NAMALWA (cell line): ENCODE results near the gene CSMD2.

ENCODE experiments used
- DNase-seq: peaks from one replicate; pipeline ENCODE4 v3.0.0-alpha.2; 2015; ENCODE audit warnings: low spot score

CSMD2 gene

DNA sequence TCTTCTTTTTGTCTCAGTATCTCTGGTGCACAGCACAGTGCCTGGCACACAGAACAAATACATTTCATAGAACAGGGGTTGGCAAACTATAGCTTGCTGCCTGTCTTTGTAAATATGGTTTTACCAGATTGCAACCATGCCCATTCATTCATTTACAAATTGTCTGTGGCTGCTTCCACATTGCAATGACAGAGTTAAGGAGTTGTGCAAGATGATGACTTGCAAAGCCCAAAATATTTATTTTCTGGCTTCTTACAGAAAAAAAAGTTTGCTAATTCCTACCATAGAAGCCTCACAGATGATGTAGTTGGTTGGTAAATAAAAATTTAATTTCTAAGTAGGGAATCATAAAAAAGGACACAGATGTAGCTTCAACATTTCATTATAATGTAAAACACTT is 312.3 kb downstream of the CSMD2 start:
- DNase-seq, result no peak

DNA sequence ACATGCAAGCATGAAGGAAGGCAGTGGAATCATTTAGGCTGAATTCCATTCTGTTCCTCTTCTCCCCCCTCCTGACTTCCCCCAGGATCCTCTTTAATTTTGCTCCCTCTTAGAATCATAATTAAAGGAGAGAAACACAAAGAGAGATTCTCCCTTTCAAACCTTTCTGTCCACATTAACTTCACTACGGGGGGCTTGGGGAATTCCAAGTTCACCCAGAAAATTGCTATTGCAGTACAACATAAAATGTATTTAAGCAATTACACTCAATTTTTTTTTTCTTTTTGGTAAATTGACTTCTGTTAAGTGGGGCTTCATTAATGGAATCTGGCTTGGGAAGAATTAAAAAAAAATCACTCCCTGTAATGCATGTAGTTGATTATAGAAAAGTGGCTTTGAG is 314.5 kb downstream of the CSMD2 start:
- no peak for DNase-seq

DNA sequence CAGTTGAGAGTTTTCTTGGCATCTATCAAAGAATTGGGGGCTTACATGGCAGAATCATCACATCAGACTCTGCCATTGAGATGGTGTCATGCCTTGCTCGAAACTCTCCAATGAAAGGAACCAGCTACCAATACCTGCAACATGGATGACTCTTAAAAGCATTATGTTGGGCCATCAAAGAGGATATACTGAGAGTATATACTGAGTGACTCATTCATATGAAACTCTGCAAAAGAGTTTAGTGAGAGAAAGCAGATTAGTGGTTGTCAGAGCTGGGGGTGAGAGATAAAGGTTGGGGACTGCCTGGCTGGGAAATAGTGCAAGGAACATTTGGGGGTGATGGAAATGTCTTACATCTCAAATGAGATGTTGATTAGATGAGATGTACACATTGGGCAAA is 315.8 kb downstream of the CSMD2 start:
- no peak for DNase-seq

DNA sequence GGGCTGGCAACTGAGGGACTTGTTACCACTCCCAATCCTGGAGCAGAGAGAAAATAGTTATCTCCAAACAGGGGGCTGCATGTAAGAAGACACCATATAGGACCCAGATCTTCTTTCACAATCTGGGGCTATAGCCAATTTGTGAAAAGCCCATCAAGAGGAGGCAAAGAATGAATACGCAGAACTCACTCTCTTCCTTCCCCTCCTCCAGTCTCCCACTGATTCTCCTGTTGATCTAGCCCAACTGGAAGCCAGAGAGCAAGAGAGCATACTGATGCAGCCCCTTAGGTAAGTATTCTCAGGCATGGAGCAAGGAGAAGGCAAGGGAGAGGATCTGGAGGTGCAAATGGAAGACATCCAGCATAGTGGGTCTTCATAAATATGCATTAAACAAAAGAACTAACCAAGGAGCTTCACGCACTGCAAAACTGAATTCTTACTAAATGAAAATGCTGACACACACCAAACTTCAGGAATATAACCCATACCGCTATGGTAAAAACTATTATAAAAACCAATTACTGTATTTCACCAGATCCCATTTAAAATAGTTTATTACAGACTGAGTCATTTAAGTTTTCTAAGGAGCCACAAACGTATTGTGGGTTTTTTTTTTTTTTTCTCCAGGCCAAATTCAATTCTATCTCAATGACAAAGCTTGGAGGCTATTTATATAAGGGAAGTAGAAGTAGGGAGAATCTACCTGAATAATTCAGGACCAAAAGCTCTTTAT is 316.7 kb downstream of the CSMD2 start:
- no peak for DNase-seq

DNA sequence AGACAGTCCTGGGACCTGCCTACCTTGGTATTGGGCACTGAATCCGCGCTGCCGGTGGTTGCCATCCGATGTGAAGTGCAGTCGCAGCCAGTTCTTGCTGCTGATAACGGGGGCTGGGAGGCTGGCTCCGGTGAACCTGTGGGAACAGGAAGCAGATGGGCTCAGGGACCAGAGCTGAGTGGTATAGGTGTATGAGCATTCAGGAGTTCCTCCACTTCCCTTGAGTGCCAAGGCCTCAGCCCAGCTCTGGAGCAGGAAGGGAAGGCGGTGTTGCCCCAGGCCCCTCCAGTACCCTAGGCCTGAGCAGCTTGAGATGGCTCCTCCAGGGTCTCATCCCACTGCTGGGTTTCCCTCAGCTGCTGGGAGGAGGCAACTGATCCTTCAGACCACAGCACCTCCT is 318.2 kb downstream of the CSMD2 start:
- no peak for DNase-seq

DNA sequence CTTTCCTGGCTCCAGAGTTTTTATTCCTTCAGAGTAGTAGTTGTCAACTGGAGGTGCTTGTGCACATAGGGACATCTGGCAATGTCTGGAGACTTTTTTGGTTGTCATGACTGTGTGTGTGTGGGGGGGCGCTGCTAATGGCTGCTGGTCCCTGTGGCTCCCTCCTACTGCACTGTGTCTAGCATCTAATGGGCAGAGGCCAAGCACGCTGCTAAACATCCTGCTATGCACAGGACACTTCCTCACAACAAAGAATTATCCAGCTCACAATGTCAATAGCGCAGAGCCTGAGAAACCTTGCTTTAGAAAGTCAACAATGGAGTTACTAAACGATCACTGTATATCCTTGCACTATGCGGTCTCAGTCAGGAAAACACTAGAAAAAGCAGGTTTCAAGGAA is 320.9 kb downstream of the CSMD2 start:
- no peak for DNase-seq

DNA sequence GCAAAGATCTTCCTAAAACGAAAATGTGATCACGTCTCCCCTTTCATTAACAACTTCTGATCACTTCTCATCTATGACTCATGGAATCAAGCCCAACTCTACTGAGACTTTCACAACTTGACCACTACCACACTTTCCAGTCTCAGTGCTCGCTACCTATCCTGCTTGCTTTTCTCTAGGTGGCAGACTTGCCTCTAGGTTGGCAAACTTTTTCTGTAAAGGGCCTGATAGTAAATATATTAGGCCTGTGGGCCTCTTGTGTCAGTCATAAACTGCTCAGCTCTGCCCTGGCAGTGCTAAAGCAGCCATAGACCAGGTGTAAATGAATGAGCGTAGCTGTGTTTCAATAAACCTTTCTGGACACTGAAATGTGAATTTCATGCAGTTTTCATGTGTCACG is 322.7 kb downstream of the CSMD2 start:
- no peak for DNase-seq

DNA sequence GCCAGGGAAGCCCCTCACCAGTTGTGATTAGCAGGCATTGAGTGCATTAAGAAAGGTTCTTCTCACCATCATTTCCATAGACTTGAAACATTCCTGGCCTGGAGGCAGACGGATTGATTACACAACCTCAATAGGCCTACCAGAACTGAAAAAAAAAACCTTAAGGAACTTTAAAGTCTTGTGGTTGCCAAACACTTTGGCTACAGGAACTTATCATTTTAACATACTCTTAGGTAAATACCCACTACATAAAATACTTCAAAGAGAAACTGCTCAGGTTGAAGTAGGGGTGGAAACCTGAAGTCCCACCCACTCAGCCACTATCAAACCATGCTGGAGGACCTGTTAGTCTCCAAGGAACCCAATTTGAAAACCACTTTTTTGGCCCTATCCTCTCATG is 323.5 kb downstream of the CSMD2 start:
- DNase-seq, result no peak

DNA sequence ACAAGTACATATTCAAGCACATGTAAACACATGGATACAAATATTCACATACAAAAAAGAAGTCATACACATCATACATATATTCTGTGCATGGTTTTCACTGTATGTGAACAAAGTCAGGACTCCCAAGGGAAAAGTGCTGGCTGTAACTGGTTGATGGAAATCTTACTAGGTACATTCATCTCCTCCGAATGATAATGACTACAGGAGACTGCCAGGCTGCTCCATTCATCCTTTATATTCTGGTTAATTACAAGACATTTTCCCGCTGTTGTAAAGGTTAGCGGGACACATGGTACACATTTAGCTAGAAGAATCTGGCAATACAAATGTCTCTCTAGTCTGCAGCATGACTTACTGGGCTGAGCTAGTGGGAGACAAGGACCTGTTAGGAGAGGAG is 327.4 kb downstream of the CSMD2 start:
- no peak for DNase-seq

DNA sequence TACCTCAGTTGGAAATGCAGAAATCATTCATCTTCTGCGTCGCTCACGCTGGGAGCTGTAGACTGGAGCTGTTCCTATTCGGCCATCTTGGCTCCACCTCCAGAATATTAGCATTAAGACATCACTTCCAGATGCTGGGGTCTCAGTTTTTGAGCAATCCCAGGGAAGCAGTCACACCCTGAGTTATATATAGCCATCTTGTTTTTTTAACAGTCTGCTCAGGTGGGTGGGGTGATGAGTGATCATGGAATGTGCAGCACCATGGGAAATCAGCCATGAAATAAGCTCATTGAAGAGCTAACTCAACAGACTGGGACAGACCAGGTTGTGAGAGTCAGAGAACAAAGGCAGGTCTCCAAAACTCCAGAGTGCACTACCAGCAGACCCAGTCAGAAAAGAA is 328.1 kb downstream of the CSMD2 start:
- no peak for DNase-seq

DNA sequence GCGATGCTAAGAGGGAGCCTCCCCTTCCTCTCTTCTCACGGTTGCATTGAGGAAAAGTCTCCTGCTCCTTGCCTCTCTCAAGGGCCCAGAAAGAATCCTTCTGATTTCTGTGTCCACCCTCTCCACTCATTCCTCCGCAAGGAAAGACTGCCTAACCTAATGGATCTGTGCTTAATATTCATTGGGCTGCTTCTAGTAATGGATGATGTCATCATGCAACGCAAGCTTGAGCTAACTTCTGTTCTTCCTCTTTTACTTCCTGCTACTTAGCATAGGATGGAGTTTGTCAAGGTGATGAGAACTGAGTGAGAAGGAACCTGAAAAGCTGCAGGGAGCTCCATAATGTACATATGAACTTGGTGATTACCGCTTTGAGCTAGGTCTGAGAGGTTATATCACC is 336.4 kb downstream of the CSMD2 start:
- DNase-seq, result no peak

DNA sequence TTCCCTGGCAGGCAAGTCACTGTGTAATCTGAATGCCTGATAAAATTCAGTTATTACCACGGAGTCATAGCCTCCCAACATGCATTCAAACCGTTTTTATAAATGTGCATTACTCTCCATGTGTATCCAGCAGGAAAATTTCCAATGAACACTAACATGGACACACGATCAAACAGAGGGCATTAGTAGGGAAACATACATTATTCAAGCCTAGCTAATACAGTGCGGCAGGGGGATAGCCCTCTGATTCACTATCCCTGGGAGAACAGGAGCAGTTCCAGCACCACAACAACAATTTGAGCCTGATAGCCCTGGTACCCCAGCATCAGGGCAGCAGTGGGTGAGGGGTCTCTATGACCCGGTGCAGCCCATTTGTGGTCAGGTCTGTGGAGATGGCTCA is 337.0 kb downstream of the CSMD2 start:
- DNase-seq, result no peak

DNA sequence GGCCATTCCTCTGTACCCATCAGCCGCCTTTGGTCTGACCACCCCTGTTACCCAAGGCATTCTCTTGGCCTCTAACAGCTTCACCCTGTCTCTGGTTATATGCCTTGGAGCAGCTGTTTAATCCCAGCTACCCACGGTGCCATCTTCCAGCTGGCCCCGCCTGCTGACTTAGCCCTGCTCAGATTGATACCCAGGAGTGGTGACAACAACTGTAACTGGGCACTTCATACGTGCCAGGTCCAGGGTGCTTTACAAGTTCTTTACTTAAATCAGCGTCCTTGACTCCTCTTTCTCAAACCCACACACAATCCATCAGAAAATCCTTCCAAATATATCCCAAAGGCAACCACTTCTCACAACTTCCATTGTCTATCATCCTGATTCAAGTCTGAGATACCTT is 338.3 kb downstream of the CSMD2 start:
- no peak for DNase-seq

DNA sequence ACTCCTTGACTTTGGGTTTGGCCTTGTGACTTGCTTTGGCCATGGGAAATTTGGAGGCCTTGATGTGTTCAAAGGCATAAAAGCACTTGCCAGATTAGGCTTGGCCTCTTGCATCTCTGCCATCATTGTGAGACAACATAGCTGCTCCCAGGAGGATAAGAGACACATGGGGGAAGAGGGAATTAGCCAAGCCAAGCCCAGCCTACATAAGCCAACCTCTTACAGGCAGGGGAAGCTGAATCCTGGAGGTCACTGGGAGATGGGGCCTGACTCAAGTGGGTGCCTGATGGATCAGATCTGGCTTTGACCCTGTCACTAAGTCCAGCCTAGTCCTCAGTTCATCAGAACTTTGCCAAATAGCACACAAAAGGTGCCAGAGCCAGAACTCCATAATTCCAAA is 338.7 kb downstream of the CSMD2 start:
- DNase-seq, result no peak

DNA sequence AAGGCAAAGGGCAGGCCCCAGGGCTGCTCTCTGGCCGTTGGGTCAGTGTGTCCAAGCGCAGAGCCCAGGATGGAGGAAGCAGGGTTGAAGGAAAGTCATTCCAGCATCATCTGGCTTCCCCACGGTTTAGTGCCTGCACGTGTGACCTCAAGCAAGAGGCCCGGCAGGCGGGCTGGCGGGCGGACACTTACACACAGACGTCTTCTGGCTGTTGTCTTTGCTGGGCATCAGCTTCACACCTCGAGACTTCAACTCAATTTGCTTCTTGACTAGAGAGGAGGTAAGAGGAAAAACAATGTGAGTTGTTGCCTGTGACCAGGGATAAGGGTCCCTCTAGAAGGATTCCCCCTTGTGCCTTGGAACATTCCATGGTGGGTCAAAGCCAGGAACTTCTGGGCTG is 339.5 kb downstream of the CSMD2 start:
- no peak for DNase-seq

DNA sequence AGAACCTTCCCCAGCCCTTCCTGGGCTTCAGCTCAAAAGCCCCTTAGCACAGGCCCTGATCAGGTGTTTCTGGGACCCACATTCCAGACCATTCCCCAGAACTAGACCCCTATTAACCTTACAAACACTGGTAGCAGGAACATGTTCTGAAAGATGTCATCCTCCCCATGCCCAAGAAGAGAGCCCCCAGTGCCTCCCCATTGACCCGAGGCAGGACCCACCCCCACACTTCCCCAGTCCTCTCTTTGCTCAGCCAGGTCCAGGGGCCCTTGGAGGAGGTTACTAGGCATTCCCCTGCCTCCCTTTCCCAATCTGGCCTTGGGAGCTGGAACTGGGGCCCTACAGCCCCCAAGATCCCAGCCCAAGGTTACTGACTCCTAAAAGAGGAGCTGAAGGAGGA is 340.1 kb downstream of the CSMD2 start:
- DNase-seq, result no peak

DNA sequence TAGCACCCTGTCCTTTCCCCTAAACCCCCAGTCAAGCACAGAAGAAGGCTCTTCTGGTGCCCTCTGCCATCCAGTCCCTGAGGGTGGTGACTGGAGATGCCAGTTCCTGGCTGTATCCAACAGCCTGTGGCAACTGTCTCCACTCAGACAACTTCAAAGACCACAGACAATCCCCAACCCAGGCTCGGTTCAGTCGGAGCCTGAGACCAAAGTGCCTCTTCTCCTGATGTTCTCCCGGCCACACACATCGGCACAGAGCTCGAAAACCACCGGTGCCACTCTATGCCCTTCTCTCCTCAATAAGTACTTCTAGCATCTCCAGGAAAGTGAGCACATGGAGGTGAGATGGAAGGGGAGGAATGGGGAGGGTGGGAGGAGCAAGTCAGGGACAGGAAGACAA is 340.7 kb downstream of the CSMD2 start:
- no peak for DNase-seq

DNA sequence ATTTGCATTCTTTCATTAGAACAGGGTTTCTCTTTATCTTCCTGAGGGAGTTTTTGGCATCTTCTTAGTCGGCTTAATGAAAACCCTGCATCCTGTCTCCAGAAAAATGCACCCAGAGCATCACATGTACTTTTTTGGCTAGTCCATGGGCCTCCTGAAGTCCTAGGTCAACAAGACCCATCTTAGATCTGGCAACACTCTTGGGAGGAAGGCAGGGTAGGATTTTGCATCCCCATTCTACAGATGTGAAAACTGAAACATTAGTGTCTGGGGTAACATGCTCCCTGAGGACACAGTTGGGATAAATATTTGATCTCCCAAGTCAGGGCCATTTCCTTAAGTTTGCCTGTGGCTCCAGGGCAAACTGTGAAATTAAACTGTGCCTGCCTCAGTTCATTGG is 341.2 kb downstream of the CSMD2 start:
- no peak for DNase-seq

DNA sequence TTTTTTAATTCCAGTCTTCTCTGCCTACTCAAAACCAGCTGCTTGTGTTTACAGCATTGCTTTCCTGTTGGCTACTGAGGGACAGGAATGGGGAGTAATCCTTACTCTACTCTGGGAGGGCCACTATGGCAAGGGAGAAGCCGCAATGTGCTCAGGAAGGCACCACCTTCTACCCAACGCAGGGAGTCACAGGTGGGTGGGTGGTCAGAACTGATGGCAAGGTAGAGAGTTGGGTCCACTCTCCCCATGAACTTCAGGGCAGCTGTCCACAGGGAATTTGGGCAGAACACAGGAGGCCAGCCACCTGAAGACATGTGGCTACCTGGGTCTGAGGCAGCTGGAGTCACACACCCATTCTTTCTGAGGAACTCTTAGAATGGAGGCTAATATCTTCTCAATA is 341.6 kb downstream of the CSMD2 start:
- no peak for DNase-seq

DNA sequence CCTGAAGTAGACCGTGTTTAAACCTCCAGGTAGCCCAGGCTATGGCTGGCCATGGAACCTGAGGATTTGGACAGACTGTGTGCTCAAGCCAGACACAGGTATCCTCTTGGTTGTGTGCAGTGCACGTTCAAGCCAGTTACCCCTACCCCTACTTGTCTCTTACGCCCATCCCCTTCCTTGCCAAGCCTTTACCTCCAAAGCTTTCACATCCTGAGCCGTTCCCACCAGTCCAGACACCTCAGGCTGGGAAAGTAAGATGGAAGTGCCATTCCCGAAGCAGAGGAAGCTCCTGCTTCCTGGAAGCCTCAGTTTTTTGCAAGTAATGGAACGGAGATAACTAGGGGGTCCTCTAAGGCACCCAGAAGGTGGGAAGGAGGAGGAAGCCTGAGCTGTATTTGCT is 342.6 kb downstream of the CSMD2 start:
- no peak for DNase-seq

DNA sequence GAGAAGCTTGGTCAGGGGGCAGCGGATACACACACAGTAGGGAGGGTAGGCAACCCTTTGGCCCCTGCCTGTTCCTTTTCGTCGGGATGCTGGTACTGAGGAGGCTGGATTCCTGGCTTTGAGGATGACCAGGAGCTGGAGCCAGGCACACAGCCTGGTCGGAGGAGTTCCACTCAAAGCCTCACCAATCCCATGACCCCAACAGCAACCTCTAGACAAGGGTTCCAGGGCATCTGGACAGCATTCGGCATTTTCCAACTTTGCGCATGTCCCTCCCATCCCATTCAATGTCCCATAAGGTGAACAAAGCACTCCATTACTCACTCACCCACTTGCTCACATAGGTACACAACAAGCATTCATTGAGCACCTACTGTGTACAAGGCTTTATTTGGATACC is 343.7 kb downstream of the CSMD2 start:
- no peak for DNase-seq

DNA sequence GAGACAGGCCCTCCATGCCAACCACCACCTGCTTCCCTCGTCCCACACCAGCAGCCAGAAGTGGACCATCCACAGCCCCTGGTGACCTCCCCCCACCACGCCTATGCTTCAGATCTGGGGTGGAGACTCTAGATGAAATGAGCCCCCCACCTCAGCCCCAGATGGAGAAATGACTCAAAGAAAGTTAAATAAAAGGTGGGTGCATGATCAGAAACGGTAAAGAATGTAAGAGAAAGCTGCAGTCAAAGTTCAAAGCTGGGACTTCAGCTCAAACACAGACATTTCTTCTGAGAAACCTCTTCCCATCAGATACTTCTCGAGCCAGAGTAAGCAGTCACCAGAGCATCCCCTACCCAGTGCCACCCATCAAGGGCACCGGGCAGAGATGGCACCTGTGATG is 344.2 kb downstream of the CSMD2 start:
- DNase-seq, result no peak

DNA sequence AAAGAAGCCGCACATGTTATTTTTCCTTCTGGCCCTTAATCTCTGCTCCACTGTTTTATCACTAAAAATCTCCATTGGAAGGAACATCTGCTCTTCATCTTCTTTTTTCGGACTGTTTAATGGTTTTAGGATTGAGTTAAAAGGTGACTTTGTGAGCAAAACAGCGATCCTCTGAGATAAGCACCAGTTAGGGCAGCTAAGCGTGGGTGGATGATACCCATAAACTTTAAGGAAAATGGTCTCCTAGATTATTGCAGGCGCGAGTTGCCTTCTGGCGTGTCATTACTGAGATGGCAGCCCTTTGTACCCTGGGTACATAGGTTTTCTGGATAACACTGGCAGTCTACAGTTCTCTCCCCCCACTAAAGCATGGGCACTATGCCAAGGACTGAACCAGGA is 345.1 kb downstream of the CSMD2 start:
- DNase-seq, result no peak

DNA sequence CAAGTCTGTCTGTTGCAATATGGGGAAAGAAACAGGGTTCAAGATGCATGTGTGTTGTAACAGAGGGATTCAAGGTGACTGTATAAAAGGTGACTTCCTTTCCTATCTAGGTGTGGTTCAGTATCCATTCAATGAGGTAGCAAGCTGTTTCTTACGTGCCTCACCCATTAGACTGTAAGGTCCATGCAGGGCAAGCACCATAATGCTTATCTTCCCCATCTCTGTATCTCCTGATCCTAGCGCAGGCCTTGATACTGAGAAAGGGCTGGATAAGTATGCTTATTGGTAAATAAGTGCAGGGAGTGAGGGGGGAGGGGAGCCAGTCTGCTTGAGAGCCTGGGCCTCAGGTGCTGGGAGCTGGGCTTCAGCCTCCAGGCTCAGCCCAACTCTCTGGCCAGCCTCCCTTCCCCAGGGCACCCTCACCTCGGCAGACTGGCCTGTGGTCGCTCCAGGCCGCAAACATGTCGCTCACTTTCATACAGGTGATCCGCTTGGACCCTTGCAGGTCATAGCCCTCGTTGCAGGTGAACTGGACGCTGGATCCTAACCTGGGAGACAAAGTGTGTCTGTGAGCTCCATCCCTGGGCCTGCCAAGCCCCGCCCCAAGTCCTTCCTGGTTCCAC is 345.6 kb downstream of the CSMD2 start:
- no peak for DNase-seq
